IPS DF 4.7 (cell line): ENCODE results near the gene GCNT3.

Experiments used
- DNase-seq: peaks from one replicate; pipeline ENCODE4 v3.0.0-alpha.2; 2013; ENCODE audit warnings: low spot score; ENCODE audit errors: extremely low read depth

Gene GCNT3, protein sequence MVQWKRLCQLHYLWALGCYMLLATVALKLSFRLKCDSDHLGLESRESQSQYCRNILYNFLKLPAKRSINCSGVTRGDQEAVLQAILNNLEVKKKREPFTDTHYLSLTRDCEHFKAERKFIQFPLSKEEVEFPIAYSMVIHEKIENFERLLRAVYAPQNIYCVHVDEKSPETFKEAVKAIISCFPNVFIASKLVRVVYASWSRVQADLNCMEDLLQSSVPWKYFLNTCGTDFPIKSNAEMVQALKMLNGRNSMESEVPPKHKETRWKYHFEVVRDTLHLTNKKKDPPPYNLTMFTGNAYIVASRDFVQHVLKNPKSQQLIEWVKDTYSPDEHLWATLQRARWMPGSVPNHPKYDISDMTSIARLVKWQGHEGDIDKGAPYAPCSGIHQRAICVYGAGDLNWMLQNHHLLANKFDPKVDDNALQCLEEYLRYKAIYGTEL

DNA sequence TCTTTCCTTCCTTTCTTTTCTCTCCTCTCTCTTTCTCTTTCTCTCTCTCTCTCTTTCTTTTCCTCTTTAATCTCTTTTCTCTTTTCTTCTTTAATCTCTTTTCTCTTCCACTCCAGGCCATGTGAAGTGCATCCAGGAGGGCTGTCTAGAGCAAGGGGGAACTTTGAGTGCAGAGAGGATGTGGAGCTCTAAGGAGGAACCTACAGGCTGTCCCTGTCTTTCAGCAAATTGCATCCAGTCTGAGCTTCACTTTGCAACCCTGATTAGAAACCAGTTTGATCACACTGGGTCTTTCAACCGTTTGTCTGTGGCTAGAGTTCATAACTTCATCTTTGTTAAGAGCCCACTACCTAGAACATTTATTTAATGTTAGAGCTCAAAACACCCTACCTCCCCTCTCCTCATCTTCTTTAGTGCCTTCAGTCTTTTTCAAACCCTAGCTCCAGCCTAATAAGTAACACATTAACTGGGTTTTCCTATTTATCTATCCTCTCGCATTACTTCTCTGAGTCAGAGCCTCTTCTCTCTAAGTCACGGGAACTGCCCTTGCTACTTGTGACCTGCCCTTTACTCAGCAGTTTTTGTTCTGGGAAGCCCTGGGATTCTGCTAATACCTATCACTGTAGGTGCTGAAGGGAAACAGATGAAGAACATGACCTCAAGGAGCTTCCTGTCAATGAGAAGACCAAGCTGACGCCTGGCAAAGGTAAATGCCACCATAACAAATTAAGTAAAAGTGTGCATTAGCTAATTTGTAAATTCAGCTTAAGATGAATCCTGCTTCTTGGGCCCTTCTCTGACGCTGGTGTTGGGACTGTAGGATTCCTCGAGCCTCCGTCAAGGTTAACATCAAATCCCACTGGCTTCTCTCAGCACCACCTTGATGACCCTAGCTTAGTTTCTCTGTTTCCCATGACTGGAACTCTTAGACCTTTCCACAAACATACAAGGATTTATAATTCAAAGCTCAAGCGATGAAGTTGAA, at the start of gene GCNT3:
Gene GCNT3, plus strand, starts transcription at position 508 of the 985 bp plus-strand sequence. CDS start 6,456 bp downstream, outside the sequence.
- DNase-seq, result no peak

DNA sequence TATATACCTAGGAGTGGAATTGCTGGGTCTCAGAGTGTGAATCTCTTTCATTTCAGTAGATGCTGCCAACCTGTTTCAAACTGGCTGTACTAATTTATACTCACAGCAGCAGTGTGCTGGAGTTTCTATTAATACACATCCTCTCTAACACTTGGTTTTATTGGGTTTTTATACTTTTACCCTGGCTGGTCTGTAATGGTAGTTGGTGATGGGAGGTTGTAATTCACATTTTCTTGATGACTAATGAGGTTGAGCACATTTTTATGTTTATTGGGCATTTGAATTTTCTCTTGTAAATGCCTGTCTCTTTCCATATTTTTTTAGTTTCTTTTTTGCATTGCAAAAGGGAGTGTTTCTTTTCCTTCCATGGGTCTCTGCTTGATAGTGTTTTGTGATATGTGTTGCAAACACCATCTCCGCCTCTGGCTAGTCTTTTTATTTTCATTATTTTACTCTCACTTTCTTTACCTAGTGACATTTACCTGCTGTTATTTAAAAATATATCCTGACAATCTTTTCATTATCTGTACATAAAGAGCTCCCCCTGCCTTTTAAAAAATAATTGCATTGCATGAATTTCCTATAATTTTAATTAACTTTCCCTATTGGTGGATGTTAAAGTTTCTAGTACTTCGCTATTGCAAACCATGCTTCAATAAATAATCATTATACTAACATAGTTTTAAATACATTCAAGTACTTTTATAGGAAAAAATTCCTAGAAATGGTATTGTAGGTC, 49.0 kb upstream of the GCNT3 start:
- no peak for DNase-seq

DNA sequence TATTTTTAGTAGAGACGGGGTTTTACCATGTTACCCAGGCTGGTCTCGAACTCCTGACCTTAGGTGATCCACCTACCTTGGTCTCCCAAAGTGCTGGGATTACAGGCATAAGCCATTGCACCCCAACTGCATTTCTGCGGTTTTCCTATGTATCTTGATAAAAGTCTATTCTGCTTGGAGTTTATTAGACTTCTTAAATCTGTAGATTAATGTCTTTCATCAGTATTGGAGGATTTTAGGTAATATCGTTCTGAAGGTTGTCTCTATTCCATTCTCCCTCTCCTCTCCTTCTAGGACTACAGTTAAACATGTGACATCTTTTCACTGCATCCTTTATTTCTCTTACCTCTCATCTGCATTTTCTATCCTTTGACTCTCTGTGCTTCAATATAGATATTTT, 46.3 kb upstream of the GCNT3 start:
- DNase-seq, result no peak

DNA sequence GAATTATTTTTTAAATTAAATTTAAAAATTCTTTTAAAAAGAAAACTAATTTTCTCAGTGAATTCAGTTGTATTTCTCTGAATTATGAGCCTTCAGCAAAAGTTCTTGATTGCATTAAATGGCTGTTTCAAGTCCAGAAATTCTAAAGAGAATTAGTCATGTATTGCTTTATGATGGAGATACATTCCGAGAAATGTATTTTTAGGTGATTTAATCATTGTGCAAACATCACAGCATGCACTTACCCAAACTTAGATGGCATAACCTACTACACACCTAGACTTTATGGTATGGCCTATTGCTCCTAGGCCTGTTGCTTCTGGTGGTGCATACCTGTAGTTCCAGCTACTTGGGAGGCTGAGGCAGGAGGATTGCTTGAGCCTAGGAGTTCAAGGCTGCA, 44.3 kb upstream of the GCNT3 start:
- DNase-seq, result no peak

DNA sequence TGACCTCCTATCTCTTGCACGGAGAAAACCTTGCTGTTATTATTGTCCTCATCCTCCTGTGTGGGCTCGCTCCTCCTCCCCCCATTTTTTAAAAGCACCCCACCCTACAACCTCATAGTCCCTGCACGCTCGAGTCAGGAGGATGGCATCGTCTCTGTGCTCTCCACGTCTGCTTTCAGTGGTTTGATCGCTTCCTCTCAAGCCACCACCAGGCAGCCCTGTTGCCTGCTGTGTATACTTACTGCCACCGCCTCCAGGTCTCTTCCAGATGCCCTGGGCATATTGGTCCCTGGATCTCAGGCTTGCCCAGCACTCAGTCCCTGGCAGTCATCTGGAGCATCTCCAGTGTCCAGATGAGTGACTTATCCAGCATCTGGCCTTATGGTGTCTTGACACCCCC, 42.1 kb upstream of the GCNT3 start:
- no peak for DNase-seq

DNA sequence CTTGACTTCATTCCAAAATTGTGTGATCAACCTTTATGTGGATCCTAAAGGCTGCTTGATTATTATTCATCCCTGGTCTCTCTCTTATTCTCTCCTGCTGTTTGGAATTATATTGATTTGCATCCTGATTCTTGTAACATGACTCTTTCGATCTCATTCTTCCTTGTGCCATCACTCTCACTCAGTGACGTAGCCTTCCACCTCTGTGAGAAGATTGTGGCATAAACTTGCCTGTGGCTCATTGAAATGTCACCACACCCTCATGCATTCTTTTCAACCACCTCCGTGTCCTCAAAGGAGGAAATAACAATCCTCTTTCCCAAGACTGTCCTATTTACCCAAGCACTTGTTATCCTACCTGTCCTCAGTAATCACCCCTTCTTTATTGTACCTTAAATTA, 41.3 kb upstream of the GCNT3 start:
- no peak for DNase-seq

DNA sequence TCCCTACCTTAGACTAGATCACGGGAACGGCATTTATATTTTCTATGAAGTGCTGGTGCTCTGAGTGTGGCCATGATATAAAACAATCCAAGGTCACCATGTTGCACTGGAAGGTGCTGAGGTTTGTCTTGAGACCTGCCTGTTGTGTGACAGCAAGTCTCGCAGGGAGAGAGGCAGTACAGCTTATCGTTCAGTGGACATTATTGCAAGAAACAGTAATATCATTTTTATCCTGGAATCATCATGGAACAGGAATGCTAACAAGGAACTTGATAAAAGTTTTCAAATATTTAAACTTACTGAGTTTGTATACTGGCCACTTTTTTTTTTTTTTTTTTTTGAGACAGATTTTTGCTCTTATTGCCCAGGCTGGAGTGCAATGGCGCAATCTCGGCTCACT, 40.0 kb upstream of the GCNT3 start:
- DNase-seq, result no peak

DNA sequence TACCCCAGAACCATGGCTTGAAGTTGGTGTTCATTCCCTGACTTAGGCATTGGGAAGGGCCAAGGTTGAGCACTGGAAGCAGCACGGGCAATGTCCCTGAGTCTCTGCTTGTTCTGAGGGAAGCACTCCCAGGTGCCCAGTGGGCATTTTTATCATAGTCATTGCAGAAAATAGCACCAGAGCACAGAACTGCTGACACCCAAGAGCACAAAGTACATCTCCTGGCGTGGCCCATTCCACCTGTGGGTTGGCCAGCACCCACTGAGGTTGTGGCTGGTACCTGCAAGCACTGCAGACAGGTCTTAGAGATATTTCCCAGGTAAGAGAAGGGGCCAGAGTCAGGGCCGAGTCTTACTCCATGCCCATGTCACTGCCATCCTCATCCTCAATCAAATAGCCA, 28.5 kb upstream of the GCNT3 start:
- no peak for DNase-seq

DNA sequence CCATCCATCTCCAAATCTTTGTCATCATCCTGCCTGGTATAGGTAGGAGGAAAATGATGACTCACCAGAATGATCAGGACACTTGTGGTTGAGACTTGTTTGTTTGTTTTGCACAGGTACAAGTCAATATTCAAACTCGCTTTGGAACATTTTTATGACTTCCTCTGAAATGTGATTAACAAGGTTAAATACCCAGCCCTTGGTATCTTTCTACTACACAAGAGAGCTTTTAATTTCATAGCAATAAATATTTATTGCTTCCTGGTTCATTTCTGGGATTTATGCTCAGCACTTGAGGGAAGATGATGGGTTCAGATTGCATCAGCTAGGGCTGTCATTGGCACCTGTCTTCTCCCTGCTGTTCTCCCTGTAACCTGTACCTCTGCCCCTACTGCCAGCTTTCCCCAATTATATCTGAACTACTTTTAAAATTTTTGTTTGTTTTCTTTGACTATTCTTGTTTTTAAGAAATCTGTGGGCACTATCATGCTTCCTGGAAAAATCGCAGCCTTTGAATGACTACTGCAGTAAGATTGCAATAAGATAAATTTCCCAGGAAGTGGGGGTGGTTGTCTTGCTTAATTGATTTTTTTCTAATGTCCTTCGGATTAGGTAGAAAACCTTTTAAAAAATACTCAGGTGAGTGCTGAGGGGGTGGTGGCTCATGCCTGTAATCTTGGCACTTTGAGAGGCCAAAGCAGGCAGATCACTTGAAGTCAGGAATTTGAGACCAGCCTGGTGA, 24.3 kb upstream of the GCNT3 start:
- no peak for DNase-seq

DNA sequence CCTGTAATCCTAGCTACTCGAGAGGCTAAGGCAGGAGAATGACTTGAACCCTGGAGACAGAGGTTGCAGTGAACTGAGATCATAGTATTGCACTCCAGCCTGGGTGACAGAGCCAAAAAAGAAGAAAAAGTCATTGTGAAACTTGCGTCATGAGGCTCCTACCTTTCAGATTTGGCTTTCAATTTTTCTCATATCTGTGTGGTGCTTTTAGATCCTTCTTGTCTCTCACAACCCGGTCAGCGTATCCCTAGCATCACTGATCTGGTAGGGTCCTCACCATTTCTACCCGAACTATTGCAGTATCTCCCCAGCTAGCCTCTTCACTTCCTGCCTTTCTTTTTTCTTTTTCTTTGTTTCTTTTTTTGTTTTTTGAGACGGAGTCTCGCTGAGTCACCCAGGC, 21.6 kb upstream of the GCNT3 start:
- no peak for DNase-seq

DNA sequence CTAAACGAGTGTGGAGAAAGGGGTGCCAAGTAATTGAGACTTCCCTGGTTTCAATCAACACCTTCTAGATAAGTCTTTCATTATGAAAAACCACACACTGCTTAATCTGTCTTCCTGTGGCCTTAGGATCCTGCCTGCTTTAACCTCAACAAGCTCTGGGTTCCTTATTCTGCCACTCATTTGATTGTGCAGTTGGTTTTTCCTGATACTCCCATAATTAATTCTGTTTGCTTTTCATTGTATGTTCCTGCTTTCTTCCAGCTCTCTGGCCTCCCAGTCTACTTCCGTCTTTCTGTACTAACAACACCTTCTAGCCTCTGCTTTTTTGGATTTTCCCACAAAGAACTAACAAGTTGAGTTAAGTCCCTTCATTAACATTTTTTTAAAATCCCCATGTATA, 20.2 kb upstream of the GCNT3 start:
- no peak for DNase-seq

DNA sequence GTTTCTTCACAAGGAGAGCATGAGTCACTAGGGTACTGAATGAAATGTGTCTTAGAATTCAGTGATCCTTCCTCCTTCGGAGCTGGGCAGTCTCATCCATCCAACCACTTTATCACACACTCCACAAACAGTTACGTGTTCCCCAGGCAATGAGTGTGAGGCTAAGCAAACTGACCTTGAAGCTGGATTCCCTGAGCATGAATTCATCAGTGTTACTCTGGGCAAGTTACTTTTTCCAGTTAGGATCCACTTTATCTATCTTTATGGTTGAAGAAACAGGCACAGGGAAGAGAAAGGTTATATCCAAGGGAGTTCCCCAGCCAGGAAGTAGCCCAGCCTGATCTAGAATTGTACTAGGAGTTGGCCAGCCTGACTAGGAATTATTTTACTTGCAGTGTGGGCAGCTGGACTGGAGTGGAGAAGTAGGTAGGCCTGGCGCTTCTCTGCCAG, 17.1 kb upstream of the GCNT3 start:
- no peak for DNase-seq

DNA sequence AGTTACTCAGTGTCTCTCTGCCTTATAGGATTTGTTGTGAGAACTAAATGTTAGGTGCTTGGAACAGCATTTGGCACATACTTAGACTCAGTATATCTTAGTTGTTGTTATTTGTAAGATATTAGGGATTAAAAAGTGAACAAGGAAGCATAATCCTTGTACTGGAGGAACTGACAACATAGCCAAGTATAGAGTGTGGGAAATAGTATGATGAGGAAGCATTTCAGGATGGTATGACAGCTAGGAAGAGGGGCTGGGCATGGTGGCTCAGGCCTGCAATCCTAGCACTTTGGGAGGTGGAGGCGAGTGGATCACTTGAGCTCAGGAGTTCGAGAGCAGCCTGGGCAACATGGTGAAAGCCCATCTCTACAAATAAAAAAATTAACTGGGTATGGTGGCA, 16.6 kb upstream of the GCNT3 start:
- DNase-seq, result no peak

DNA sequence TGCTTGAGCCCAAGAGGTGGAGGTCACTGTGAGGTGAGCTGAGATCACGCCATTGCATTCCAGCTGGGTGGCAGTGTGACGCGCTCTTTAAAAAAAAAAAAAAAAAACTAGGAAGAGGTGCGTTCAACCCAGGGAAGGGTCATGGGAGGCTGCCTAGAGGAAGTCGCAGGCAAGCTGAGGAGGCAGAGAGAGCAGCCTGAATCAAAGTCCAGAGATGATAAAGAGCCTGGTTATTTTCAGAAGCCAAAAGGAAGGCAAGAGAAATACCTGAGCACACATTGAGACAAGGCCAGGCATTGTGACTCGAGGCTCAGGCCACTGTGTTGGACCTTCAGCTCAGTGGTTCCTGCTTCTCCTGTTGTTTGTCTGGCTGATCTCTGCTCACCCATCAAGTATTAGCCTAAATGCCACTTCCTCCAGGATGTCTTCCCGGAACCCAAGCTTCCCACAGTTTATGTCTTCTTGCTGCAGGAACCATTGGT, 16.1 kb upstream of the GCNT3 start:
- DNase-seq, result no peak

DNA sequence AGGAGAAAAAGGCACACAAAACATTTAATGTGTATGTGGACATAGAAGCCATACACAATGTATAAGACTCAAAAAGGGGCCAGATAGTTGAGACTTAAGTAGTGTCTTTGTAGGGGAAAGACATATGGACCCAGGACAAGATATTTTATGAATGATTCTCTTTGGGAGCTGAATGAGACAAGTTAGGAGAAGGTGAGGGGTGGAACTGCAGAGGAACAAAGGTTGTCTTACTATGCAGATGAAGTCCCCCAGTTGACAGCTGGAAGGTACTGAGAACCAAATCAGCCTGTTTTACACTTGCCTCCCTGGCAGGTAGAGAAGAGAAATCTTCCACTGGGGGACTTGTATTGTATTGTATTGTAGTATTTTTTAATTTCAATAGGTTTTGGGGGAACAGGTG, 14.9 kb upstream of the GCNT3 start:
- no peak for DNase-seq

DNA sequence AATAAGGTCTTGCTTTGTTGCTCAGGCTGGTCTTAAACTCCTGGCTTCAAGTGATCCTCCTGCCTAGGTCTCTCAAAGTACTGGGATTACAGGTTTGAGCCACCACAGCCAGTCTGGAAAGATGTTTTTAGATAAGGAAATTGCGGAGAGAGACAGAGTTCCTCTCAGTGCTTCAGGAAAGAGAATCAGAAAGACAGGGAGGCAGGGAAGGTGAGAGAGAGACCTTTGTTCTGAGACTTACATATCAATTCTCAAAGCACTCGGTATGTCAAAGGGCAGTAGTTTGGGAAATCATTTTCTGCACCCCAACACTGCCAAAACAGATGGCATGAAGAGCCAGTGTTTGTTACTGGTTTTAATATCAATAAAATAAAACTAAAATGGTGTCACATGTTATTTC, 13.1 kb upstream of the GCNT3 start:
- no peak for DNase-seq

DNA sequence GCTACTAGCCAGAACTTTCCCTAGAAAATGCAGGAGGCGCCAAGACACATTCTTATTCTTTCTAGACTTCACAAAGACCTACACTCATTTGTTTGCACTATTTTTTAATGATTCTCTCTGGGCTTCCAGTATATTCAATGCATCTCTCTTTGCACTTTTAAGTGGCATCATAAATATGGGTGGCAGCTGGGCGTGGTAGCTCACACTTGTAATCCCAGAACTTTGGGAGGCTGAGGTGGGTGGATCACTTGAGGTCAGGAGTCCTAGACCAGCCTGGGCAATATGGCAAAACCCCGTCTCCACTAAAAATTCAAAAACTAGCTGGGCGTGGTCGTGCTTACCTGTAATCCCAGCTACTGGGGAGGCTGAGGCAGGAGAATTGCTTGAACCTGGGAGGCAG, 5.6 kb upstream of the GCNT3 start:
- DNase-seq, result no peak

DNA sequence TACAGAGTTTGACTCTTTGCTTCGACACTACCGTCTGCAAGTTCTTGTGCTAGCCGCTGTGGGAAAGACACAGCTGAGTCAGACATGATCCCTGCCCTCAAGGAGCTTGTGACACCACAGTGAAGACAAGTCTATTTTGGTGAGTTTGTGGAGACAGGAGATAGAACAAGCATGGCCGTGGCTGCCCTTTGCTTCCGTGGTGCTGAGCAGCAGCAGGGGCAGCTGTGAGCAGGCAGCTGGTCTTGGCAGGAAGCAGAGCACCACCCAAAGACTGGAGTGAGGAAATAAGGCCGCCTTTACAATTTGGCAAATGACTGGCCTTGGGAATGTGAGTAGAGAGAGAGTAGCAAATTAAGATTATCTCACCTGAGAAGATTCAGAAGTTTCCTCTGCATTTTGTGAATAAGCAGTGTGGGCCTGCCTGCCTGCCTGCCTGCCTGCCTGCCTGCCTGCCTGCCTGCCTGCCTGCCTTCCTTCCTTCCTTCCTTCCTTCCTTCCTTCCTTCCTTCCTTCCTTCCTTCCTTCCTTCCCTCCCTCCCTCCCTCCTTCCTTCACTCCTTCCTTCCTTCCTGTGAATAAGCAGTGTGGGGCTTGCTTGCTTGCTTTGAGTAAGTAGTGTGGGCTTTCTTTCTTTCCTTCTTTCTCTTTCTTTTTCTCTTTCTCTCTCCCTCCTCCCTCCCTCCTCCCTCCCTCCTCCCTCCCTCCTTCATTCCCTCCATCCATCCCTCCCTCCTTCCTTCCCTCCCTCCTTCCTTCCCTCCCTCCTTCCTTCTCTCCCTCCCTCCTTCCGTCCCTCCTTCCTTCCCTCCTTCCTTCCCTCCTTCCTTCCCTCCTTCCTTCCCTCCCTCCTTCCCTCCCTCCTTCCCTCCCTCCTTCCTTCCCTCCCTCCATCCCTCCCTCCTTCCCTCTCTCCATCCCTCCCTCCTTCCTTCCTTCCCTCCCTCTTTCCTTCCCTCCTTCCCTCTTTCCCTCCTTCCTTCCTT, 1.6 kb upstream of the GCNT3 start:
- DNase-seq, result no peak

DNA sequence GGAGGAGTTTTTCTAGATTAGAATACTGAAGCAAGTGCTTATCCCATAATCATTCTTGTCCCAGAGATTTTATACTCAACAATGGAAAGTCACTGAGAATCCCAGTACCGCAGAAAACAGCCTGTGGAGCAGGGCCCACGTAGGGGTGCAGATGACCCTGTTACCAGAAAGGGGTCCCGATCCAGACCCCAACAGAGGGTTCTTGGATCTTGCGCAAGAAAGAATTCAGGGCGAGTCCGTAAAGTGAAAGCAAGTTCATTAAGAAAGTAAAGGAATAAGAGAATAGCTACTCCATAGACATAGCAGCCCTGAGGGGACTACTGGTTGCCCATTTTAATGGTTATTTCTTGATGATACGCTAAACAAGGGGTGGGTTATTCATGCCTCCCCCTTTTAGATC, 2.6 kb downstream of the GCNT3 start:
- DNase-seq, result no peak

DNA sequence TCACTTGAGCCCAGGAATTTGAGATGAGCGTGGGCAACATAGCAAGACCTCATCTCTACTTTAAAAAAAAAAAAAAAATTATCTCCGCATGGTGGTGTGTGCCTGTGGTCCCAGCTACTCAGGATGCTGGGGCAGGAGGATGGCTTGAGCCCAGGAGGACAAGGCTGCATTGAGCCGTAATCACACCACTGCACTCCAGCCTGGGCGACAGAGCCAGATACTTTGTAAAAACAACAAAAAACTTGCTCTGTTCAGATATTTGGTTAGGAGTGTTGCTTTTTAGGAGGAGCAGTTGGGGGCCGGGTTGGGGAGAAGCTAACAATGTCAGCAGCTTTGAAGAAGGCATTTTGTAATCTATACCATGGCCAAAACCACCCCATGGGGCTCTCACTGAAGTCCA, 4.1 kb downstream of the GCNT3 start:
- DNase-seq, result no peak
